Glutamatergic neuron (in vitro differentiated cells): ENCODE results near the gene ZNF579. TPM values are rescaled to one million over a fixed set of nuclear protein-coding genes. Genes with fewer than 3 reads are reported as not detected.

Experiments
- DNase-seq: peaks from one replicate; pipeline ENCODE4 v3.0.0; 2022
- H3K27ac Mint-ChIP-seq: one replicate; pipeline ENCODE4 v1.8.0; 2020; ENCODE audit warnings: mild to moderate bottlenecking, mixed read lengths, inconsistent platforms; ENCODE audit not compliant: unreplicated experiment
- H3K27me3 Mint-ChIP-seq: one replicate; pipeline ENCODE4 v1.8.0; 2020; ENCODE audit warnings: mild to moderate bottlenecking, moderate library complexity, mixed read lengths, inconsistent platforms; ENCODE audit not compliant: unreplicated experiment
- H3K36me3 Mint-ChIP-seq: one replicate; pipeline ENCODE4 v1.8.0; 2020; ENCODE audit warnings: mild to moderate bottlenecking, mixed read lengths, inconsistent platforms; ENCODE audit not compliant: unreplicated experiment
- H3K4me1 Mint-ChIP-seq: one replicate; pipeline ENCODE4 v1.8.0; 2020; ENCODE audit warnings: mild to moderate bottlenecking, low read depth, mixed read lengths, inconsistent platforms; ENCODE audit not compliant: unreplicated experiment
- H3K4me3 Mint-ChIP-seq: one replicate; pipeline ENCODE4 v1.8.0; 2020; ENCODE audit warnings: mild to moderate bottlenecking, mixed read lengths, inconsistent platforms; ENCODE audit not compliant: unreplicated experiment
- H3K9me3 Mint-ChIP-seq: one replicate; pipeline ENCODE4 v1.8.0; 2020; ENCODE audit warnings: mild to moderate bottlenecking, moderate library complexity, mixed read lengths, inconsistent platforms; ENCODE audit not compliant: unreplicated experiment
- total RNA-seq: library from RNA; stranded (reverse); fragmentation: NEBNext Ultra II Directional; extraction: Animal tissue kit (Norgen Biotek cat#: 25700); gene quantifications from one replicate; pipeline ENCODE4 v1.2.1, GENCODE V29; 2021; ENCODE audit not compliant: unreplicated experiment
- TF ChIP-seq, protein P1 (sequence below): fragments of 200-600 bp; sonication (generic); IDR thresholded peaks from one replicate; pipeline ENCODE4 v1.5.0; 2021; ENCODE audit not compliant: partially characterized antibody, unreplicated experiment

The ZNF579 gene
- total RNA-seq, 1 donor from 2014 or later = 48.9 TPM

DNA sequence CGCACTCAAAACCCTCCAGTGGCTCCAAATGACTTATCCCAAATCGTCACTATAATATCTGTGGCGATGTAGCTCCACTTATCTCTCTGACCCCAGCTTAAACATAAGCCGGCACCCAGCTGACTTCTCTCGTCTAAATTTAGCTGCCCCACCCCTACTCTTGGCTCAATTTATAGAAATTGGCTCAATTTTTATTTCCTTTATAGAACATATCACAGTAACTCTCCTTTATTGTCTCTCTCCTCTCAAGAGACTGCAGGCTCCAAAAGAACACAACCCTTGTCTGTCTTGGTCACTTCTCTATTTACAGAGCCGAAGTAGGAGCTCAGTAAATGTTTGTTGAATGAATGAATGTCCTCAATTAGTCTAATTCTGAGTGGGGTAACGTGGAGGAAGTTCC, 42.9 kb upstream of the ZNF579 start:
- Mint-ChIP-seq H3K4me3 (peak overlapping the region; percentile 88), H3K27me3 (peaks cover 8% of the 10 kb centered on the region), H3K36me3 (peaks cover 13% of the 10 kb centered on the region), H3K27ac (no peak overlapping the region), H3K4me1 (no peaks in the 10 kb centered on the region), H3K9me3 (peaks cover 12% of the 10 kb centered on the region)
- TF ChIP-seq, protein P1, sequence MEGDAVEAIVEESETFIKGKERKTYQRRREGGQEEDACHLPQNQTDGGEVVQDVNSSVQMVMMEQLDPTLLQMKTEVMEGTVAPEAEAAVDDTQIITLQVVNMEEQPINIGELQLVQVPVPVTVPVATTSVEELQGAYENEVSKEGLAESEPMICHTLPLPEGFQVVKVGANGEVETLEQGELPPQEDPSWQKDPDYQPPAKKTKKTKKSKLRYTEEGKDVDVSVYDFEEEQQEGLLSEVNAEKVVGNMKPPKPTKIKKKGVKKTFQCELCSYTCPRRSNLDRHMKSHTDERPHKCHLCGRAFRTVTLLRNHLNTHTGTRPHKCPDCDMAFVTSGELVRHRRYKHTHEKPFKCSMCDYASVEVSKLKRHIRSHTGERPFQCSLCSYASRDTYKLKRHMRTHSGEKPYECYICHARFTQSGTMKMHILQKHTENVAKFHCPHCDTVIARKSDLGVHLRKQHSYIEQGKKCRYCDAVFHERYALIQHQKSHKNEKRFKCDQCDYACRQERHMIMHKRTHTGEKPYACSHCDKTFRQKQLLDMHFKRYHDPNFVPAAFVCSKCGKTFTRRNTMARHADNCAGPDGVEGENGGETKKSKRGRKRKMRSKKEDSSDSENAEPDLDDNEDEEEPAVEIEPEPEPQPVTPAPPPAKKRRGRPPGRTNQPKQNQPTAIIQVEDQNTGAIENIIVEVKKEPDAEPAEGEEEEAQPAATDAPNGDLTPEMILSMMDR = no peak
- DNase-seq = no peak

DNA sequence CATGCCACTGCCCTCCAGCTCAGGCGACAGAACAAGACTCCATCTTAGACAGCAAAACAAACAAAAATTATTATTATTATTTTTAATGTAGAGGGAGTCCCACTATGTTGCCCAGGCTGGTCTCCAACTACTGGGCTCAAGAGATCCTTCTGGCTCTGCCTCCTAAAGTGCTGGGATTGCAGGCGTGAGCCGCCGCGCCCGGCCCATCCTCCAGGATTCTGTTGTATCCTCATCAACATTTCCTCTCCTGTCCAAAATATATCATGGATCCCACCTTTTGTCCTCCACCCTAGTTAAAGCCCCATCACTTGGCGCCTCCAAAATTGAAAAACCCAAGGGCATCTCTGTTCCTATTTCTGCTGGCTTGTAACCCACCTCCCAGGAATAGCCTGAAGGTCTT, 42.5 kb upstream of the ZNF579 start:
- no peak overlapping the region for H3K27ac Mint-ChIP-seq
- DNase-seq = no peak
- no peaks in the 10 kb centered on the region for H3K4me1 Mint-ChIP-seq
- peaks cover 13% of the 10 kb centered on the region for H3K36me3 Mint-ChIP-seq
- peaks cover 8% of the 10 kb centered on the region for H3K27me3 Mint-ChIP-seq
- TF ChIP-seq, protein P1 = no peak
- H3K4me3 Mint-ChIP-seq = peak overlapping the region; percentile 88
- H3K9me3 Mint-ChIP-seq = peaks cover 12% of the 10 kb centered on the region

DNA sequence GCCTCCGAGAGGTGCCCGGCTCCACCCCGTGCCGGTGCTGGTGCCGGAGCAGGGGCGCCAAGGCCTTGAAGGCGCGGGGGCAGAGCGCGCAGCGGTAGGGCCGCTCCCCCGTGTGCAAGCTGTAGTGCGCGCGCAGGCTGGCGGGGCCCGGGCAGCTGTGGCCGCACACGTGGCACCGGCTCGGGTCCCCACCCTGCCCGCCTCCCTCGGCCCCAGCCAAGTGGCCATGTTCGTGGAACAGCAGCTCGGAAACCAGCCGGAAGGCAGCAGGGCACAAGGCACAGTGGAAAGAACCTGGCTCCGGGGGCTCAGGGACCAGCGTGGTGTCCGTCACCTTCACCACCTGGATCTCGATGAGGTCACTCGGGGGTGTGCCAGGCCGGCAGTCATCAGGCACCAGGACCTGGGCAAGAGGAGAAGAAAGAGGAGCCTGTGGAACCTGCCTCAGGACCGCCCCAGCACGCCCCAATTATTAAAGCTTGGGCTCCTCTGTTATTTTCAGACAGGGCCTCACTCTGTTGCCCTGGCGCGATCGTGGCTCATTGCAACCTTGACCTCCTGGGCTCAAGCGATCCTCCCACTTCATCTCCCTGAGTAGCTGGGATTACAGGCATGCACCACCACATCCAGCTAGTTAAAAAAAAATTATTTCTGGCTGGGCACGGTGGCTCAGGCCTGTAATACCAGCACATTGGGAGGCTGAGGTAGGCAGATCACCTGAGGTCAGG, 41.8 kb upstream of the ZNF579 start:
- DNase-seq = no peak
- TF ChIP-seq, protein P1 = no peak
- no peak overlapping the region for H3K27ac Mint-ChIP-seq
- H3K9me3 Mint-ChIP-seq = peaks cover 13% of the 10 kb centered on the region
- H3K36me3 Mint-ChIP-seq = peaks cover 16% of the 10 kb centered on the region
- H3K4me3 Mint-ChIP-seq = no peak overlapping the region
- H3K27me3 Mint-ChIP-seq = peaks cover 9% of the 10 kb centered on the region
- H3K4me1 Mint-ChIP-seq = no peaks in the 10 kb centered on the region

DNA sequence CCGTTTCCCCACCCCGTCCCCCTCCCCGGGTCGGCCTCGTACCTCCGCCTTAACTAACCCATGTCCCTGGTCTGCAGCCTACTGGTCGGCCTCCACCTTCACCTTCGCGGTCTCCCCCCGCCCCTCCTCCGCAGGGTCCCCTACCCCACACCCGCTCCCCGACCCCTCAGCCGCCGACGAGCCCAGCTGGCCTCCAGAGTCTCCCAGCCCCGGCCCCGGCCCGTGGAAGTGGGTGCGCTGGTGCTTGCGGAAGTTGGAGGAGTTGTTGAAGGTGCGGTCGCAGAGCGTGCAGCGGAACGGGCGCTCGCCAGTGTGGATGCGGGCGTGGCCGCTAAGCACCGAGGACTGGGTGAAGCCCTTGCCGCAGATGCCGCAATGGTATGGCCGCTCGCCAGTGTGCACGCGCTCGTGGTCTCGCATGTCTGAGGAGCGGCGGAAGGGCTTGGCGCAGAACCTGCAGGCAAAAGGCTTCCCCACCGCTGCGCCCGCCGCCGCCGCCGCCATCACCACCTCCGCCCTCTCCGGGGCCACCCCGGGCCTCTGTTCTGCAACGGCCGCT, 41.1 kb upstream of the ZNF579 start:
- Mint-ChIP-seq H3K36me3 (peaks cover 19% of the 10 kb centered on the region), H3K4me1 (no peaks in the 10 kb centered on the region), H3K27me3 (peaks cover 10% of the 10 kb centered on the region), H3K27ac (no peak overlapping the region), H3K4me3 (no peak overlapping the region), H3K9me3 (peaks cover 17% of the 10 kb centered on the region)
- DNase-seq = no peak
- TF ChIP-seq, protein P1 = no peak

DNA sequence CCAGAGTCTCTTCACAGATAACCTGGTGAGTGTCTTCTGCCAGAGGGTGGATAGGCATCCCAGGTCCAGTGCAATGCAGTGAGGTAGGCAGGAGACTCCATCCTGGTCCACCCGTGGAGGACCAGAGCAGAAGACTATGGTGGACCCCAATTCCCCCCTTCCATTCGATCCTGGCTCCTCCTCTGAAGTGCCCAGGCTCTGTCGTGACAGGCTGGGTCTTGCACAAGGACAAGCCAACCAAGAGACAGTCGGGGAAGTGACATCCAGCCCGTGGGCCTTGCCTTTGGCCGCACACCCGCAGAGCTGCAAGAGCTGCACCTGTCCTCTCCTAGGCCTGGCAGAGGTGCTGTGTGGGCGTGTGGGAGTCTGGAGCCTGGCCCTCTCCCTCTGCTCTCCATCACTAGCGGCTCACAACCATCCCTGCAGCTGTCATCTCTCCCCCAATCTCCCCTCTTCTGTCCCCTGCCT, 40.6 kb upstream of the ZNF579 start:
- Mint-ChIP-seq H3K27me3 (peaks cover 11% of the 10 kb centered on the region), H3K36me3 (peaks cover 19% of the 10 kb centered on the region), H3K27ac (no peak overlapping the region), H3K4me3 (no peak overlapping the region), H3K9me3 (peaks cover 17% of the 10 kb centered on the region), H3K4me1 (no peaks in the 10 kb centered on the region)
- DNase-seq = no peak
- TF ChIP-seq, protein P1 = no peak
